ENCODE measurements around the gene PTPDC1. TPM values are rescaled to one million over a fixed set of nuclear protein-coding genes. Genes with fewer than 3 reads are reported as not detected.
"Not testable (repeated sequence)": the region's sequence is repeated elsewhere in the genome, so short reads cannot be mapped to it uniquely, and the experiment has no call there.

Gene PTPDC1
- total and polyA plus RNA-seq, 2 donors (not counting 1 experiment from before 2014, with no cell fraction given), result 3.7 to 9.8 TPM

DNA sequence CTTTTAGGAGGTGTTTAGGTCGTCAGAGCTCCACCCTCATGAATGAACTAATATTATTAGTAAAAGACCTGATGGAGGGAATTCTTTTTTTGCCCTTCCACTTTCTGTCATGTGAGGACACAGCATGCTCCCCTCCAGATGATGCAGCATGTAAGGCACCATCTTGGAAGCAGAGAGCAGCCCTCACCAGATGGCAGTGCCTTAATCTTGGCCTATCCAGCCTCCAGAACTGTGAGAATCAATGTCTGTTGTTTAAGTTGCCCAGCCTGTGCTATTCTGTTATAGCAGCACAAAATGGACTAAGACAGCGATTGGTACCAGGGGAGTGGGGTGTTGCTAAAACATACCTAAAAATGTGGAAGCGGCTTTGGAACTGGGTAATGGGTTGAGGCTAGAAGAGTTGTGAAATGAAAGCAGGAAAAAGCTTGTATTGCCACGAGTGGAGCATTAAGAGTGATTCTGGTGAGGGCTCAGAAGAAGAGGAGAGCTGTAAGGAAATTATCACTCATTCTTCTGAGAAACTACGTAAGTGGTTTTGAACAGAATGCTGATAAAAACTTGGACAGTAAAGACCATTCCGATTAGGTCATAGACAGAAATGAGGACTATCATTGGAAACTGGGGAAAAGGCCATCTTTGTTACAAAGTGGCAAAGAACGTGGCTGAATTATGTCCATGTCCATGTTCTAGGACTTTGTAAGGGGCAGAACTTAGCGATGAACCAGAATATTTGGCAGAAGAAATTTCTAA, 28.6 kb downstream of the PTPDC1 start:
- ChIA-PET CTCF (no interaction called here), POLR2A (no interaction called here)
- Histone ChIP-seq H3K27me3 (replicated peaks in 1 of 4; ENCODE audit: control extremely low read depth in 1 of 4, control insufficient read depth in 3 of 4, insufficient read depth in 4 of 4, low read length in 3 of 4) (no peaks in the 10 kb centered on the region), H3K27ac (ENCODE audit: low read length in 2 of 2) (no peak overlapping the region), H3K79me2 (ENCODE audit: control insufficient read depth, insufficient read depth, low read length) (no peaks in the 10 kb centered on the region), H3K4me2 (replicated peaks; ENCODE audit: low read depth, low read length, poor library complexity, severe bottlenecking) (no peak overlapping the region), H3K9me3 (ENCODE audit: control extremely low read depth in 1 of 3, control insufficient read depth in 2 of 3, insufficient read depth in 1 of 3, low read length in 2 of 3) (no peaks in the 10 kb centered on the region), H3K9ac (ENCODE audit: low read length) (no peak overlapping the region), H3K4me1 (ENCODE audit: control insufficient read depth in 2 of 2, insufficient read depth in 2 of 2, low read length in 2 of 2) (no peaks in the 10 kb centered on the region), H2AFZ (ENCODE audit: insufficient read depth, low read depth, low read length, poor library complexity, severe bottlenecking) (no peak overlapping the region), H4K20me1 (ENCODE audit: control insufficient read depth, insufficient read depth, low read length, poor library complexity, severe bottlenecking) (no peaks in the 10 kb centered on the region), H3K36me3 (replicated peaks in 1 of 2; ENCODE audit: control extremely low read depth in 1 of 2, control insufficient read depth in 1 of 2, extremely low read depth in 1 of 2, insufficient read depth in 2 of 2, low read length in 1 of 2) (no peaks in the 10 kb centered on the region), H3K4me3 (ENCODE audit: control extremely low read depth in 1 of 5, extremely low read depth in 1 of 5, insufficient read depth in 1 of 5, low read depth in 2 of 5, low read length in 4 of 5) (no peak overlapping the region)
- TF ChIP-seq EZH2 (IDR thresholded peaks at IDR 0.05; ENCODE audit: borderline replicate concordance, insufficient read depth, low read depth, low read length, poor library complexity, severe bottlenecking), result no peak
- TF ChIP-seq, protein P1, sequence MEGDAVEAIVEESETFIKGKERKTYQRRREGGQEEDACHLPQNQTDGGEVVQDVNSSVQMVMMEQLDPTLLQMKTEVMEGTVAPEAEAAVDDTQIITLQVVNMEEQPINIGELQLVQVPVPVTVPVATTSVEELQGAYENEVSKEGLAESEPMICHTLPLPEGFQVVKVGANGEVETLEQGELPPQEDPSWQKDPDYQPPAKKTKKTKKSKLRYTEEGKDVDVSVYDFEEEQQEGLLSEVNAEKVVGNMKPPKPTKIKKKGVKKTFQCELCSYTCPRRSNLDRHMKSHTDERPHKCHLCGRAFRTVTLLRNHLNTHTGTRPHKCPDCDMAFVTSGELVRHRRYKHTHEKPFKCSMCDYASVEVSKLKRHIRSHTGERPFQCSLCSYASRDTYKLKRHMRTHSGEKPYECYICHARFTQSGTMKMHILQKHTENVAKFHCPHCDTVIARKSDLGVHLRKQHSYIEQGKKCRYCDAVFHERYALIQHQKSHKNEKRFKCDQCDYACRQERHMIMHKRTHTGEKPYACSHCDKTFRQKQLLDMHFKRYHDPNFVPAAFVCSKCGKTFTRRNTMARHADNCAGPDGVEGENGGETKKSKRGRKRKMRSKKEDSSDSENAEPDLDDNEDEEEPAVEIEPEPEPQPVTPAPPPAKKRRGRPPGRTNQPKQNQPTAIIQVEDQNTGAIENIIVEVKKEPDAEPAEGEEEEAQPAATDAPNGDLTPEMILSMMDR (IDR thresholded peaks at IDR 0.05), result no peak
- Mint-ChIP-seq H3K4me3 (no peak overlapping the region), H3K4me1 (no peaks in the 10 kb centered on the region), H3K27ac (no peak overlapping the region), H3K27me3 (no peaks in the 10 kb centered on the region), H3K9me3 (ENCODE audit: insufficient read depth) (peaks cover 2% of the 10 kb centered on the region)
- WGBS (ENCODE audit: insufficient coverage), result 84% methylated on average over 7 of the region's 8 CpGs
- DNase-seq, result no peak
- intact Hi-C loops (cut with micrococcal nuclease), result no loop called here
- ATAC-seq (ENCODE audit: low read depth), result no peak

GRCh38 chr9:94120088-94120487, 35.8 kb downstream of the PTPDC1 start:
- H3K9ac ChIP-seq (ENCODE audit: low read length); POLR2A ChIA-PET; H3K4me3 ChIP-seq (ENCODE audit: control extremely low read depth in 1 of 5, extremely low read depth in 1 of 5, insufficient read depth in 1 of 5, low read depth in 2 of 5, low read length in 4 of 5); H3K4me1 ChIP-seq (ENCODE audit: control insufficient read depth in 2 of 2, insufficient read depth in 2 of 2, low read length in 2 of 2); H3K9me3 Mint-ChIP-seq (ENCODE audit: insufficient read depth); H3K27me3 ChIP-seq (replicated peaks in 1 of 4; ENCODE audit: control extremely low read depth in 1 of 4, control insufficient read depth in 3 of 4, insufficient read depth in 4 of 4, low read length in 3 of 4); ATAC-seq (ENCODE audit: low read depth); H3K9me3 ChIP-seq (ENCODE audit: control extremely low read depth in 1 of 3, control insufficient read depth in 2 of 3, insufficient read depth in 1 of 3, low read length in 2 of 3); H4K20me1 ChIP-seq (ENCODE audit: control insufficient read depth, insufficient read depth, low read length, poor library complexity, severe bottlenecking); H3K4me3 Mint-ChIP-seq; H3K4me1 Mint-ChIP-seq; DNase-seq; H3K36me3 ChIP-seq (replicated peaks in 1 of 2; ENCODE audit: control extremely low read depth in 1 of 2, control insufficient read depth in 1 of 2, extremely low read depth in 1 of 2, insufficient read depth in 2 of 2, low read length in 1 of 2); H3K4me2 ChIP-seq (replicated peaks; ENCODE audit: low read depth, low read length, poor library complexity, severe bottlenecking); intact Hi-C loops (cut with micrococcal nuclease); H3K27me3 Mint-ChIP-seq; H3K27ac Mint-ChIP-seq; H3K79me2 ChIP-seq (ENCODE audit: control insufficient read depth, insufficient read depth, low read length); H3K27ac ChIP-seq (ENCODE audit: low read length in 2 of 2); H2AFZ ChIP-seq (ENCODE audit: insufficient read depth, low read depth, low read length, poor library complexity, severe bottlenecking): not testable (repeated sequence)
- CTCF ChIA-PET, result interaction anchor here (0.6 kb wide), 1 partner anchor 1112 kb away, joined by 3 read pairs; no protein-coding TSS in a partner anchor
- 96% methylated on average over 5 of the region's 7 CpGs for WGBS (ENCODE audit: insufficient coverage)
